ENCODE measurements around the gene NDFIP1. TPM values are rescaled to one million over a fixed set of nuclear protein-coding genes. Genes with fewer than 3 reads are reported as not detected.

NDFIP1 gene
- total and polyA plus RNA-seq, 2 of the 13 experiments (the other 11 are each of a cell fraction or from before 2014, with no cell fraction given): 12.4 to 15.7 TPM

DNA sequence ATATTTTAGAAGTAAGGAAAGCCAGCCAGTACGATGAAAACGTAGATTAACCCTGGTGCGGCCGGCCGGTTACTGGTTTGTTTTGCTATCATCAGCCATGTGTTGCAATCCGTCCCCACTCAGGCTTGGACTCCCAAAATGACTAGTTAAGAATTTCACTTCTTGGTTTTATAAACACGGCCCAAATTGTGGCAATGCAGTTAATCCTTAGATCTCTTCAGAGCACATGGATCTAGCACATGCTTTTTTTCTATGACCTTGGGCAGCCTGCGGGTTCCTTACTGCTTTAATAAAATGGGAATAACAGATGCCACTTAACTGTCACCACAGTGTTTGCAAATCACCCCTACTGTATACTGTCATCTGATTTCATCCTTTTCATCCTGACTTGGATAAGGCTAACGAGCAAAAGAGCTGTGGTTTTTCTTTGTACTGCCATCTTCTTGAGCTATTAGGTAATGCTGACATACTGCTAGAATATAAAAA lies 1.5 kb downstream of the NDFIP1 start:
- peaks cover 7% of the 10 kb centered on the region; the same call in 1 of the 2 replicates for H4K20me1 ChIP-seq (ENCODE audit: insufficient read depth, low read length)
- peak overlapping the region; percentile 82 to 88 (median 87) for H3K4me3 ChIP-seq (replicated peaks in 1 of 3; ENCODE audit: insufficient read depth in 1 of 3, low read depth in 2 of 3, low read length in 3 of 3)
- peaks cover 41% of the 10 kb centered on the region for H3K79me2 ChIP-seq (ENCODE audit: insufficient read depth, low read length)
- peak overlapping the region; percentile 87 for H3K4me2 ChIP-seq (ENCODE audit: low read depth, low read length)
- FAIRE-seq (no peak), ATAC-seq (no peak), DNase-seq (ENCODE audit: low spot score) (peak; percentile 15)
- ChIA-PET POLR2A (interaction anchor here (0.9 to 1.0 kb wide), 3 partner anchors 110 to 215 kb away, joined by 3 read pairs; partner anchors contain the start of gene SPRY4), CTCF (ENCODE audit: low intra/inter-chr PET ratio, low total read pairs) (no interaction called here)
- intact Hi-C loops (cut with micrococcal nuclease; ENCODE audit: unreplicated experiment): no loop called here
- H3K4me1 ChIP-seq (ENCODE audit: insufficient read depth, low read length): peaks cover 26% of the 10 kb centered on the region
- 5% methylated on average over 9 of the region's 9 CpGs for WGBS (ENCODE audit: low lambda C conversion rate)
- H3K9me3 ChIP-seq (ENCODE audit: low read length): no peaks in the 10 kb centered on the region
- H3K27ac ChIP-seq (ENCODE audit: extremely low read length, insufficient read depth, low read length): no peak overlapping the region
- TF ChIP-seq CCAR2 (optimal IDR thresholded peaks at IDR 0.05; ENCODE audit: low read depth, low read length): no peak
- TF ChIP-seq CEBPB (IDR thresholded peaks at IDR 0.05; ENCODE audit: borderline replicate concordance, low read depth, low read length): peak; percentile 65; the same call in 1 of the 2 replicates
- TF ChIP-seq MTA1 (CRISPR knock-in tag; IDR thresholded peaks at IDR 0.05; ENCODE audit: borderline replicate concordance): no peak
- TF ChIP-seq TGIF2 (CRISPR knock-in tag; IDR thresholded peaks at IDR 0.05): 0 out of 2 replicates have a peak, but pooled peaks have one; percentile 53
- no peak for TF ChIP-seq ZNF788 (CRISPR knock-in tag; IDR thresholded peaks at IDR 0.05; ENCODE audit: borderline replicate concordance)
- TF ChIP-seq, protein P1, sequence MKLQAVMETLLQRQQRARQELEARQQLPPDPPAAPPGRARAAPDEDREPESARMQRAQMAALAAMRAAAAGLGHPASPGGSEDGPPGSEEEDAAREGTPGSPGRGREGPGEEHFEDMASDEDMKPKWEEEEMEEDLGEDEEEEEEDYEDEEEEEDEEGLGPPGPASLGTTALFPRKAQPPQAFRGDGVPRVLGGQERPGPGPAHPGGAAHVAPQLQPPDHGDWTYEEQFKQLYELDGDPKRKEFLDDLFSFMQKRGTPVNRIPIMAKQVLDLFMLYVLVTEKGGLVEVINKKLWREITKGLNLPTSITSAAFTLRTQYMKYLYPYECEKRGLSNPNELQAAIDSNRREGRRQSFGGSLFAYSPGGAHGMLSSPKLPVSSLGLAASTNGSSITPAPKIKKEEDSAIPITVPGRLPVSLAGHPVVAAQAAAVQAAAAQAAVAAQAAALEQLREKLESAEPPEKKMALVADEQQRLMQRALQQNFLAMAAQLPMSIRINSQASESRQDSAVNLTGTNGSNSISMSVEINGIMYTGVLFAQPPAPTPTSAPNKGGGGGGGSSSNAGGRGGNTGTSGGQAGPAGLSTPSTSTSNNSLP (IDR thresholded peaks at IDR 0.05; ENCODE audit: low read depth, low read length): no peak
- TF ChIP-seq CEBPG (CRISPR knock-in tag; IDR thresholded peaks at IDR 0.05): 0 out of 2 replicates have a peak, but pooled peaks have one; percentile 38
- TF ChIP-seq, protein P2, sequence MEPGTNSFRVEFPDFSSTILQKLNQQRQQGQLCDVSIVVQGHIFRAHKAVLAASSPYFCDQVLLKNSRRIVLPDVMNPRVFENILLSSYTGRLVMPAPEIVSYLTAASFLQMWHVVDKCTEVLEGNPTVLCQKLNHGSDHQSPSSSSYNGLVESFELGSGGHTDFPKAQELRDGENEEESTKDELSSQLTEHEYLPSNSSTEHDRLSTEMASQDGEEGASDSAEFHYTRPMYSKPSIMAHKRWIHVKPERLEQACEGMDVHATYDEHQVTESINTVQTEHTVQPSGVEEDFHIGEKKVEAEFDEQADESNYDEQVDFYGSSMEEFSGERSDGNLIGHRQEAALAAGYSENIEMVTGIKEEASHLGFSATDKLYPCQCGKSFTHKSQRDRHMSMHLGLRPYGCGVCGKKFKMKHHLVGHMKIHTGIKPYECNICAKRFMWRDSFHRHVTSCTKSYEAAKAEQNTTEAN (CRISPR knock-in tag; conservative IDR thresholded peaks at IDR 0.05): no peak
- TF ChIP-seq NFIB (CRISPR knock-in tag; IDR thresholded peaks at IDR 0.05; ENCODE audit: borderline replicate concordance): no peak
- no peak for TF ChIP-seq ZNF564 (CRISPR knock-in tag; IDR thresholded peaks at IDR 0.05)
- no peak for TF ChIP-seq ONECUT2 (CRISPR knock-in tag; IDR thresholded peaks at IDR 0.05)
- no peak for TF ChIP-seq ZNF629 (CRISPR knock-in tag; conservative IDR thresholded peaks at IDR 0.05)
- peak; percentile 67; the same call in 1 of the 2 replicates for TF ChIP-seq ZNF652 (CRISPR knock-in tag; IDR thresholded peaks at IDR 0.05; ENCODE audit: borderline replicate concordance, low read depth)
- TF ChIP-seq, protein P3, sequence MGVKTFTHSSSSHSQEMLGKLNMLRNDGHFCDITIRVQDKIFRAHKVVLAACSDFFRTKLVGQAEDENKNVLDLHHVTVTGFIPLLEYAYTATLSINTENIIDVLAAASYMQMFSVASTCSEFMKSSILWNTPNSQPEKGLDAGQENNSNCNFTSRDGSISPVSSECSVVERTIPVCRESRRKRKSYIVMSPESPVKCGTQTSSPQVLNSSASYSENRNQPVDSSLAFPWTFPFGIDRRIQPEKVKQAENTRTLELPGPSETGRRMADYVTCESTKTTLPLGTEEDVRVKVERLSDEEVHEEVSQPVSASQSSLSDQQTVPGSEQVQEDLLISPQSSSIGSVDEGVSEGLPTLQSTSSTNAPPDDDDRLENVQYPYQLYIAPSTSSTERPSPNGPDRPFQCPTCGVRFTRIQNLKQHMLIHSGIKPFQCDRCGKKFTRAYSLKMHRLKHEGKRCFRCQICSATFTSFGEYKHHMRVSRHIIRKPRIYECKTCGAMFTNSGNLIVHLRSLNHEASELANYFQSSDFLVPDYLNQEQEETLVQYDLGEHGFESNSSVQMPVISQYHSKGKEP (CRISPR knock-in tag; IDR thresholded peaks at IDR 0.05): no peak
- H2AFZ ChIP-seq (ENCODE audit: low read length): no peak overlapping the region
- H3K9ac ChIP-seq (ENCODE audit: insufficient read depth, low read depth, low read length): peak overlapping the region; percentile 85
- BruUV-seq (replicated peaks): no TSS peak
- peaks cover 0 to 14% of the 10 kb centered on the region in 2 experiments; a peak in 4 of 5 replicates for H3K27me3 ChIP-seq (ENCODE audit: control insufficient read depth in 1 of 2, insufficient read depth in 2 of 2, low read length in 2 of 2)
- H3K36me3 ChIP-seq (replicated peaks in 1 of 2; ENCODE audit: control insufficient read depth in 1 of 2, insufficient read depth in 2 of 2, low read length in 2 of 2): no peaks in the 10 kb centered on the region
- in situ Hi-C loops (cut with HindIII; ENCODE audit: extremely low pct_ligation_motif_present, low pct_unique_long_range_greater_than_20kb): no loop called here
